Colonic mucosa (tissue), 4 donors: Measurements from ENCODE around the gene FHAD1. TPM values are rescaled to one million over a fixed set of nuclear protein-coding genes. Genes with fewer than 3 reads are reported as not detected.
"Not testable (repeated sequence)": the region's sequence is repeated elsewhere in the genome, so short reads cannot be mapped to it uniquely, and the experiment has no call there.

Source experiments
- DNase-seq: peaks from one replicate; pipeline ENCODE4 v3.0.0-alpha.2; 2020
- H3K27ac ChIP-seq: fragments of 200-600 bp; one replicate; pipeline ENCODE4 v1.8.0; 2021
- H3K27me3 ChIP-seq: fragments of 200-600 bp; one replicate; pipeline ENCODE4 v1.8.0; 2021
- H3K36me3 ChIP-seq: fragments of 200-600 bp; one replicate; pipeline ENCODE4 v1.8.0; 2021
- H3K4me1 ChIP-seq: fragments of 200-600 bp; one replicate; pipeline ENCODE4 v1.8.0; 2021; ENCODE audit warnings: mild to moderate bottlenecking
- H3K4me3 ChIP-seq: fragments of 200-600 bp; one replicate; pipeline ENCODE4 v1.8.0; 2021
- H3K9ac ChIP-seq, 2 donors: one replicate each; pipeline ENCODE4 v1.7.0; 2013; ENCODE audit warnings: control low read depth in 2 of 2, low read depth in 2 of 2, low read length in 2 of 2
- H3K9me3 ChIP-seq: fragments of 200-600 bp; one replicate; pipeline ENCODE4 v1.8.0; 2021
- intact Hi-C: fragments of 100-400 bp; cut with DNase I; formaldehyde crosslinking; loops from one replicate; pipeline ENCODE4 v1.14.1; 2022
- total RNA-seq, 2 donors: library from RNA; stranded (reverse); fragmentation: NEBNext Ultra II Directional in 1 of 2; extraction: Animal tissue kit (Norgen Biotek cat#: 25700) in 1 of 2; gene quantifications; one replicate each; pipeline ENCODE4 v1.2.1, GENCODE V29; 2021
- TF ChIP-seq, protein P1 (sequence below): fragments of 200-600 bp; IDR thresholded peaks from one replicate; pipeline ENCODE4 v1.8.0; 2022; ENCODE audit warnings: antibody characterized with exemption, mild to moderate bottlenecking
- donor health status: healthy.
- donor health status: DM: no; HTN: no; CAD: no.
- donor health status: DM: no; HTN: no; CAD: no.

The FHAD1 gene
- total RNA-seq, 2 donors from 2014 or later: 1.5 to 1.8 TPM

GRCh38 chr1:15305468-15305770, 58.4 kb downstream of the FHAD1 start:
- TF ChIP-seq, protein P1, sequence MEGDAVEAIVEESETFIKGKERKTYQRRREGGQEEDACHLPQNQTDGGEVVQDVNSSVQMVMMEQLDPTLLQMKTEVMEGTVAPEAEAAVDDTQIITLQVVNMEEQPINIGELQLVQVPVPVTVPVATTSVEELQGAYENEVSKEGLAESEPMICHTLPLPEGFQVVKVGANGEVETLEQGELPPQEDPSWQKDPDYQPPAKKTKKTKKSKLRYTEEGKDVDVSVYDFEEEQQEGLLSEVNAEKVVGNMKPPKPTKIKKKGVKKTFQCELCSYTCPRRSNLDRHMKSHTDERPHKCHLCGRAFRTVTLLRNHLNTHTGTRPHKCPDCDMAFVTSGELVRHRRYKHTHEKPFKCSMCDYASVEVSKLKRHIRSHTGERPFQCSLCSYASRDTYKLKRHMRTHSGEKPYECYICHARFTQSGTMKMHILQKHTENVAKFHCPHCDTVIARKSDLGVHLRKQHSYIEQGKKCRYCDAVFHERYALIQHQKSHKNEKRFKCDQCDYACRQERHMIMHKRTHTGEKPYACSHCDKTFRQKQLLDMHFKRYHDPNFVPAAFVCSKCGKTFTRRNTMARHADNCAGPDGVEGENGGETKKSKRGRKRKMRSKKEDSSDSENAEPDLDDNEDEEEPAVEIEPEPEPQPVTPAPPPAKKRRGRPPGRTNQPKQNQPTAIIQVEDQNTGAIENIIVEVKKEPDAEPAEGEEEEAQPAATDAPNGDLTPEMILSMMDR: no peak
- DNase-seq: no peak
- Histone ChIP-seq H3K4me3 (no peak overlapping the region), H3K27me3 (no peaks in the 10 kb centered on the region), H3K4me1 (no peaks in the 10 kb centered on the region), H3K9ac (no peak overlapping the region), H3K9me3 (no peaks in the 10 kb centered on the region), H3K27ac (no peak overlapping the region), H3K36me3 (no peaks in the 10 kb centered on the region)
- intact Hi-C loops: loop anchor here (2.0 kb wide), 1 partner anchor 175 kb away; no protein-coding TSS in a partner anchor

DNA sequence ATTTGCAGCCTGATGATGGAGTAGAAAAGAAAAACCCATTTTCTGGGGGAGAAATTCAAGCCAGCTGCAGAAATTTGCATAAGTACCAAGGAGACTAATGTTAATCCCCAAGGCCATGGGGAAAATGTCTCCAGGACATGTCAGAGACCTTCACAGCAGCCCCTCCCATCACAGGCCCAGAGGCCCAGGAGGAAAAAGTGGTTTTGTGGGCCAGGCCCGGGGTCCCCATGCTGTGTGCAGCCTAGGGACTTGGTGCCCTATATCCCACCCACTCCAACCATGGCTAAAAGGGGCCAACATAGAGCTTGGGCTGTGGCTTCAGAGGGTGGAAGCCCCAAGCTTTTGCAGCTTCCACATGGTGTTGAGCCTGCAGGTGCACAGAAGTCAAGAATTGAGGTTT, 59.3 kb downstream of the FHAD1 start:
- DNase-seq, H3K4me1 ChIP-seq, H3K36me3 ChIP-seq, intact Hi-C loops, H3K9me3 ChIP-seq, H3K4me3 ChIP-seq, H3K9ac ChIP-seq, H3K27ac ChIP-seq, H3K27me3 ChIP-seq: not testable (repeated sequence)

DNA sequence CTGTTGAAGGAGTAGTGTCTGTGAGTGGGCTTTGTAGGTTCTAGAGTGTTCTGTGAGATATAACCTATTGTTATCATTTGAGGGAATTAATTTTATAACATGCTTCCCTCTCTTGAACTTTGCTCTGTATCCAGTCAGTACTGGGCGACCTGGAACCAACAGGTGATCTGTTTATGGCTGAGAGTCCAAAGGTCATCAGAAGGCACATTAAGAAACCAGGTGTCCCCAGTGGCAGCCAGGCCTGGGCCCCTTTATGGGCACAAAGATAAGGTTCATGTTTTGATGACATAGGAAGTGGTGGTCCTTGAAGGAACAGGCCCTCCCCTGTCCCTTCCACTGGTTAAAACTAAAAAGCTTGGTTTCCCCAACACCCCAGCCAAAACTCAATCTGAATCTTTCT, 61.1 kb downstream of the FHAD1 start:
- DNase-seq: peak; percentile 77
- Histone ChIP-seq H3K9me3 (no peaks in the 10 kb centered on the region), H3K4me3 (no peak overlapping the region), H3K4me1 (no peaks in the 10 kb centered on the region), H3K27ac (peak overlapping the region; percentile 46), H3K9ac (peak overlapping the region in 1 of 2 donors; percentile 63), H3K36me3 (no peaks in the 10 kb centered on the region), H3K27me3 (no peaks in the 10 kb centered on the region)
- intact Hi-C loops: no loop called here
- TF ChIP-seq, protein P1: no peak

- no peaks in the 10 kb centered on the region for H3K4me1 ChIP-seq
- H3K9ac ChIP-seq: peak overlapping the region in 1 of 2 donors; percentile 63
- no peaks in the 10 kb centered on the region for H3K9me3 ChIP-seq
- no peak overlapping the region for H3K4me3 ChIP-seq
- H3K36me3 ChIP-seq: no peaks in the 10 kb centered on the region
- intact Hi-C loops: no loop called here
- TF ChIP-seq, protein P1: no peak
- H3K27ac ChIP-seq: peak overlapping the region; percentile 46
- no peaks in the 10 kb centered on the region for H3K27me3 ChIP-seq
- peak; percentile 45 for DNase-seq
Observed at GRCh38 chr1:15308621-15309027, 61.6 kb downstream of the FHAD1 start.

DNA sequence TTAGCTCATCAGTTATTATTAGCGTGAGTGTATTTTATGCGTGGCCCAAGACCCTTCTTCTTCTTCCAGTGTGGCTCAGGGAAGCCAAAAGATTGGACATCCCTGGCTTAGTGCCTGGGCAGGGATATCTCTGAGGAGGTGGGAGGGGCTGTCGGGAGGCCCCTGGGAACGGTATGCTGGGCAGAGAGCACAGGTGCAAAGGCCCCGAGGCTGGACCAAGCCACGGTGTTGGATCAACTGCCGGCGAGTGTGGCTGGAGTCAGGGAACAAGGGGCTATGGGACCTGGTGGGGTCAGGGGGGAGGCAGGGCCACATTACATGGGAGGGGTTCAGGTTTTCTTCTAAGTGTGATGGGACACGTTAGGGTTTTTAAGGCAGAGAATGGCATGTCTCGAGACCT, 62.7 kb downstream of the FHAD1 start:
- no peak overlapping the region for H3K9ac ChIP-seq
- TF ChIP-seq, protein P1: no peak
- DNase-seq: no peak
- no peaks in the 10 kb centered on the region for H3K27me3 ChIP-seq
- no peak overlapping the region for H3K27ac ChIP-seq
- no peak overlapping the region for H3K4me3 ChIP-seq
- no peaks in the 10 kb centered on the region for H3K9me3 ChIP-seq
- intact Hi-C loops: no loop called here
- no peaks in the 10 kb centered on the region for H3K36me3 ChIP-seq
- H3K4me1 ChIP-seq: no peaks in the 10 kb centered on the region

DNA sequence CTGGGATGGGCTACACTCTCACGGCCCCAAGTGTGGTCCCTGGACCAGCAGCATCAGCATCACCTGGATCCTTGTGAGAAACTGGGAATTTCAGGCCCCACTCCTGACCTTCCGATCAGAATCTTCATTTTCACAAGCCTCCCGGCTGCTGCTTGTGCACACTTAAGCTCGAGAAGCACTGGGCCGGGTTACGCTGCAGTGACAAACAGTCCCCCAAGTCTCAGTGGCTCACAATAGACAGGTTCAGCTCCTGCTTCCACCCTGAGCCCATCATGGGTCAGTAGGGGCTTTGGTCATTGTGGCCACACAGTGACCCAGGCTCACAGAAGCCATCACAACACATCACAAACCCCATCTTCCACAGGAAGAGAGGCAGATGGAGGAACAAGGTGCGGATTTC, 63.5 kb downstream of the FHAD1 start:
- Histone ChIP-seq H3K4me1 (no peaks in the 10 kb centered on the region), H3K27me3 (no peaks in the 10 kb centered on the region), H3K36me3 (no peaks in the 10 kb centered on the region), H3K9ac (no peak overlapping the region), H3K27ac (no peak overlapping the region), H3K9me3 (no peaks in the 10 kb centered on the region), H3K4me3 (no peak overlapping the region)
- intact Hi-C loops: no loop called here
- TF ChIP-seq, protein P1: no peak
- DNase-seq: no peak
